Activated CD4-positive, alpha-beta T cell treated with anti-CD3 and anti-CD28 coated beads, Interleukin-2, amount 50 U/mL, for 4 hours (primary cell): ENCODE data around the gene GSKIP.
A peak's percentile ranks its signal among the peaks of the same experiment; 100 is the strongest.

ENCODE experiments used
- DNase-seq, 2 experiments: peaks; one replicate each; pipeline ENCODE4 v3.0.0-alpha.2; 2020

Gene GSKIP

GRCh38 chr14:96383445-96383844, 20.1 kb downstream of the GSKIP start:
- no peak for DNase-seq

DNA sequence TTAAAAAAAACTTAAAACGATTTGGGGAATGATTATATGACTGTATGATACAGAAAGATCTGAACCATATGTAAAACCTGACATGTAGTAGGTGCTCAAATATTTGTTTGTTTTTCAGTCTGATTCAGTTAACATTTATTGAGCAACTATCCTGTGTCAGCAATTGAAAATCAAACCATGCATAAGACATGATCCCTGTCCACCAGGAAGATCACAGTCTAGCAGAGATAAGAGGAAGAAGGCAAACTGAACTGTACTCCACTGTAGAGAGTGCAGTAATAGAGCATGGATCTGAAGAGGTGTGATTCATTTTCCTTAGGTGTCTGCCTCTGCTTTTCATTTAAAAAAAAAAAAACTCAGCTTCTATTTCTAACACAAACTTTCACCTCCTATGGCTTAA, 20.7 kb downstream of the GSKIP start:
- DNase-seq = no peak

DNA sequence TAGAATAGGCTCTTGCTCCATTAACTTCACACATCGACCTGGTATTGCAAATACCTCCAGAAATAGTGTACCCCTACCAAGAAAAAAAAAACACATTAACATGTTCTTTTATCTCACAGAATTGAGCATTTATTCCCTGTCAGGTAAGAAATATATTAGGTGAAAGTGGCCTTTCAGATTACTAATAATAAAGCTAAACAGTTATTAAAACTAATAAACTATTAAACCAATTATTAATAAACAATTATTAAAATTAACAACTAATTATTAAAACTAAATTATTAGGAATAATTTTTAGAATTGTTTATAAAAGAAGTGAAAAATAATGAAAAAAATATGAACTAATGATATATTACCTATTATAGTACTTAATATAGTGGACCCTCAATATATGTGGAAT, 21.4 kb downstream of the GSKIP start:
- no peak for DNase-seq

GRCh38 chr14:96385385-96385784, 22.1 kb downstream of the GSKIP start:
- no peak for DNase-seq

GRCh38 chr14:96390965-96391292, 27.6 kb downstream of the GSKIP start:
- DNase-seq = no peak

DNA sequence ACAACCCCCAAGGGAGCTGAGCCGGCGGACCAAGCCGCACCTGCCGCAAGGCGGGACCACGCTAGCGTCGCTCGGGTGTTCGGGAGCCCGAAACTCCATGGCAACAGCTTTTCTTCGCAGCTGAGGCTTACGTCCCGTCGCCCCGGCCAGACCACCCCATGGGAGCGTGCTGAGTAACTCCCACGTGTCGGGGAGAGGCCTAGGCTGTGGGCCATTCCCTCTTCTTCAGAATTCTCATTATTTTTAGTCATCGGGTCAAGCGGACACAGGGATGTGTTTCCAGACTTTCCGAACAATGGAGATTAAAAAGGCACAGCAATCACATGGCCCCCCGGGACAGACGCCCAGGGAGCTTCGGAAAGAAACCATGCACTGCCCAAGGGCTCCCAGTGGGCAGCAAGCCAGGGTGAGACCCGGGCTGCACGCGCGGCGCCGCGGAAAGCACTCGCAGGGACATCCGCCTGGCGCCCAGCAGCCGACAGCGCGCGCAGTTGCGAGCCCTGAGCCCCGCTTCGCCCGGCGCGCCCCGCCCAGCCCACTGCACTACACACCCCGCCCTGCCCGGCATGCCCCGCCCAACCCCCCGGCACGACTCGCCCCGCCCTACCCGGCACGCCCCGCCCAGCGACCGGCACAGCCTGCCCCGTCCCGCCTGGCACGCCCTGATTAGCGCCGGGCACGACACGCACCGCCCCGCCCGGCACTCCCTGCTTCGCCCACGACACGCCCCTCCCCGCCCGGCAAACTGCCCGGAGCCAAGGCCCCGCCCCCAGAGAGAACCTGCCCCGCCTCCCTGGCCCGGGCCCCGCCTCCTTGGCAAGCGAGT, 28.2 kb downstream of the GSKIP start:
- peak; percentile 100 for DNase-seq

DNA sequence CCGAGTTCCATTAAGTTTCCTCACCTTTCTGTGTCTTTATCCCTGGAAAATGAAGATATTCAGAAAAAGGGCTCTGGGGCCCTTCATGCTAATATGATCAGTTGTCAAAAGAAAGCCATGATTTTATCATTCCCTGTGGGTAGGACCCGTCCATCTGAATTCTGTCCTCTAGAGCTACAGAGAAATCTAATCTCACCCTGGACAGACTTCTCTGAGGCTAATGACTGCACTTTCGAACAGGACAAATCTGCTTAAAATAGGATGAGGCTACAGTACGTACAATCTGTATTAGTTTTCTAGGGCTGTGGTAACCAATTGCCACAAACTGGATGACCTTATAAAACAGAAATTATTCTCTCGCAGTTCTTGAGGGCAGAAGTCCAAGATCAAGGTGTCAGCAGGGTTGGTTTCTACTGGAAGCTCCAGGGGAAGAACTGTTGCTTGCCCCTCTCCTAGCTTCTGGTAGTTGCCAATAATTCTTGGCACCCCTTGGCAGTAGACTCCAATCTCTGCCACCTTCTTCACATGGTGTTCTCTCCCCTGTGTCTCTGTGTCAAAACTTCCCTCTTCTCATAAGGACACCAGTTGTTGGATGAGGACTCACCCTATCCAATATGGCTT, 29.9 kb downstream of the GSKIP start:
- no peak for DNase-seq

GRCh38 chr14:96394047-96394815, 30.9 kb downstream of the GSKIP start:
- DNase-seq = no peak

- DNase-seq = no peak
These were observed 35.1 kb downstream of the GSKIP start for GRCh38 chr14:96398432-96398831.

GRCh38 chr14:96398921-96399320, 35.6 kb downstream of the GSKIP start:
- DNase-seq = no peak

DNA sequence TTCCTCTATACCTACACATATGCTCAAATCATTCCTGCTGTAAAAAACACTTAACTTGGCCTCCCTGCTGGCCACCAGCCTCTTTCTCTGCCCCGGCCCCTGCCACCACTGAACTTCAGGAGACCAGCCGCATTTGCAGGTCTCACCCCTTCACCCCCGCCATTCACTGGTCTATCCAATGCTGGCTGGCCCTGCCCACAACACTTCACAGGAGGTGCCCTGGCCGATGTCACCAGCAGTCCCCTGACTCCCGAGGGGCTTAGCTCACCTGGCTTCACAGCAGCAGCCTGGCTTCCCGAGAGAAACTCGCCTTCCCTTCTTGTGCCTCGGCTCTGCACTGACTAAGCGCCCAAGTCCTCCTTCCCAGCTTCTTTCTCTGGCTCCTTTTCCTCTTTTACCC, 36.1 kb downstream of the GSKIP start:
- DNase-seq = no peak

GRCh38 chr14:96400495-96400894, 37.2 kb downstream of the GSKIP start:
- DNase-seq = no peak

- DNase-seq = no peak
These were observed 40.1 kb downstream of the GSKIP start for GRCh38 chr14:96403409-96403808.

GRCh38 chr14:96405677-96406076, 42.4 kb downstream of the GSKIP start:
- no peak for DNase-seq

DNA sequence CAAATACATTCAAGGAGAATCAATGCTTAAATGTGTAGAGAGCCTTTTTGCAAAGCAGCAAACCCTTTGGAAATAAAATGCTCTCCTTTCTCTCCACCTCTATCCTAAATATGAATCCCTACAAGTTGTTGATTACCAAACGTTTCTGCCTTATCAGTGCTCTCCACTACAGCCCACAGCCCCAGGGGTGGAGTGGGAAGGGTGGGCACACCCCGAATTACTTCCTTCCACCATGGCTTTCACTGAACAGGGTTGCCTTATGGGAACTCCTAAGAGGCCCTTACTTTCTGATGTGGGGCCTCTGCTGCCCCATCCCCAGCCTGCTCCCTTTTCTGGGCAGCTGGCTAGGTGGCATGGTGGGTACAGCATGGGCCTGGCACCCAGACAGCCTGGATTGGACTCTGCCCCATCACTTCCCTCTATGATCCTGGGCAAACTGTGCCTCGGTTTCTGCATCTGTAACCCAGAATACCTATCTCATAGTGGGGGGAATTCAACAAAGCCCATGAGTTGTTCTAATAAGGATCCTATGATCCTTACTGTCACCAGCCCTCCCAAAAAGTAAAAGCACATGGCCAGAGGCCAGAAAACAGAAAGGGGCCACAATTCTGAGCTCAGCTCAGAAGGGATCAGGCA, 44.7 kb downstream of the GSKIP start:
- DNase-seq = no peak

GRCh38 chr14:96408608-96409007, 45.3 kb downstream of the GSKIP start:
- DNase-seq = no peak

- DNase-seq = no peak
These were observed 46.4 kb downstream of the GSKIP start for GRCh38 chr14:96409701-96410100.

GRCh38 chr14:96410119-96410518, 46.8 kb downstream of the GSKIP start:
- DNase-seq = no peak

DNA sequence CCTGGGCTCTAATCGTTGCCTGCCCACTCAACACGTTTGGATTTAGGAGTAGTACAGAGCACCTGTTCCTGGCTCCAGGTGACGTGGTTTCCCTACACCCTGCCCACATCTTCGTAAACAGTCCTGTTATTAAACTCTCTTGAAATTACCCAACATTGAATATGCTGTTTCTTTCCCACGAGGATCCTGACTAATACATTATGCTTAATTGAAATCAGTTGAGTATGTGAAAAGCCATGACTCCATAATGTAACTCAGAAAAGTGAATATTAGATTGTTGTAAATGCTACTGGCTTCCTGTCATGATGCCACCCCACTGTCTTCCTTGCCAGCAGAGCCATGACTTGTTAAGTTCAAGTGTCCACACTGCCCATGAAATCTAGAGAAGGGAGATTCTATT, 50.2 kb downstream of the GSKIP start:
- DNase-seq = no peak

DNA sequence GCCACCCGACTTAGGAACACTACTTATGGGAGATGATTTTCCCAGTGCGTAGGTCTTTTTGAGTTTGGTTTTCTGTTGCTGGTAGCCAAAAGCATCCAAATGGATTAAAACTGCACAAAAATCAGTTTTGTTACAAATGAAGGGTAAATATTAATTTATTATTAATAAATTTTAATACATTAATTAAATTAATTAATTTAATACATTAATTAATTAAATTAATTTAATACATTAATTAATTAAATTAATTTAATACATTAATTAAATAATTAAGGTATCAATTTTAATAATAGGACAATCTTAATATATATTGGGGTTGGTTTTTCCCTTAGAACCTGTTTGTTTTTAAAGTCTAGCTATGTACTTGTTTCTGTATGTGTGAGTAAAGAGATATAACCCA, 52.2 kb downstream of the GSKIP start:
- DNase-seq = no peak

- no peak for DNase-seq
These were observed 53.0 kb downstream of the GSKIP start for GRCh38 chr14:96416292-96416691.

DNA sequence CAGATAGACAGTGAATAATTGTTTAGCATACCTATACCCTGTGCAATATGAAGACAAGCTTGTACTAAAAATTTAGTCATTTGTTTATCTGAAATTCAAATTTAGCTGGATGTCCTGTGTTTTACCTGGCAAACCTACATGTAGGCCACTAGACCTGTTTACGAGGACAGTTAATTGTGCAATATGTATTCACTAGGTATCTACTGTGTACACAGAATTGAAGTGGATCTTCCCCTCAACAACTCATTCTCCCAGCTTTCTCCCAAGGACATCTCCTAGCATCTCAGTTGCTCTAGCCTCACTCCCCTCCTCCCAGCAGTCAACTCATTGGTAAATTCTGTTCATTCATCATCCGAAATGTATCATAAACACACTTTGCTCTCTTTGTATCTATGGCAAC, 53.9 kb downstream of the GSKIP start:
- DNase-seq = no peak

DNA sequence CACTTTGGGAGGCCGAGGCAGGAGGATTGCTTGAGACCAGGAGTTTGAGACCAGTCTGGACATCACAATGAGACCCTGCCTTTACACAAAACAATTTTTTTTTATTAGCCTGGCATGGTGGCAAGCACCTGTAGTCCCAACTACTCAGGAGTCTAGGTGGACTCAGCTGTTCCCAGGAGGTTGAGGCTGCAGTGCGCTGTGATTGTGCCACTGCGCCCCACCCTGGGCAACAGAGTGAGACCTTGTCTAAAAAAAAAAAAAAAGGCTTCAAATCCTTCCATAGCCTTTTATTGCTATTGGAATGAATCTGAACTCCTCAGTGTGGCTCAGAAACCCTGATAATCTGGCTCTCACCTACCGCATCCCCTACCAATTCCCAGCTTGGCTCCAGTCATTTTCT, 54.7 kb downstream of the GSKIP start:
- DNase-seq = no peak

GRCh38 chr14:96421236-96421635, 57.9 kb downstream of the GSKIP start:
- no peak for DNase-seq
